HepG2 (cell line): ENCODE results near the gene OR2C1. TPM values are rescaled to one million over a fixed set of nuclear protein-coding genes. Genes with fewer than 3 reads are reported as not detected.

Experiments
- ATAC-seq: fragments of 200-7000 bp; cut with Tn5 transposase; 3 replicates; pipeline ENCODE4 v1.9.1; 2020; ENCODE audit warnings: mild to moderate bottlenecking, moderate library complexity
- BruUV-seq: library from RNA; stranded (reverse); fragments of 400-500 nt; replicated peaks from 2 replicates; lab custom pipeline; 2021; lab: Mats Ljungman, UMichigan
- CTCF ChIA-PET: fragments of 300-600 bp; formaldehyde crosslinking; extraction: SDS; loops from one replicate; lab custom pipeline; 2021; ENCODE audit warnings: low total read pairs, inconsistent platforms, low intra/inter-chr PET ratio; lab: Yijun Ruan, JAX
- POLR2A ChIA-PET: fragments of 350-600 bp; sonication (Branson Sonifier 250); formaldehyde crosslinking; loops from one replicate; lab custom pipeline; 2020; ENCODE audit warnings: antibody characterized with exemption, inconsistent platforms; lab: Yijun Ruan, JAX
- DNase-seq: peaks from one replicate; pipeline ENCODE4 v3.0.0-alpha.2; 2015; ENCODE audit warnings: low spot score
- FAIRE-seq: peaks from 3 replicates; lab custom pipeline; 2011; peaks lifted over from hg19 to GRCh38; lab: Jason Lieb, UNC
- H2AFZ ChIP-seq: one replicate; pipeline ENCODE4 v1.6.1; 2011; ENCODE audit warnings: low read length, inconsistent platforms
- H3K27ac ChIP-seq: fragments of 300-600 bp; 3 replicates; pipeline ENCODE4 v1.8.0; 2011; ENCODE audit warnings: mixed run types, mild to moderate bottlenecking, mixed read lengths, low read length, inconsistent platforms; ENCODE audit not compliant: insufficient read depth; ENCODE audit errors: extremely low read length
- H3K27me3 ChIP-seq, 2 experiments: fragments of 200-600 bp in 1 of 2; 2 replicates in 1 of 2; 3 replicates in 1 of 2; pipeline versions ENCODE4 v1.6.0 to v1.8.0; 2011; ENCODE audit warnings: low read length in 2 of 2, mild to moderate bottlenecking in 2 of 2, moderate library complexity in 2 of 2, inconsistent platforms in 1 of 2; ENCODE audit not compliant: insufficient read depth in 2 of 2, control insufficient read depth in 1 of 2
- H3K36me3 ChIP-seq, 2 experiments: fragments of 200-600 bp in 1 of 2; replicated peaks in 1 of 2; 2 replicates in 1 of 2; 3 replicates in 1 of 2; pipeline versions ENCODE4 v1.5.1 to v1.8.0; 2011; ENCODE audit warnings: low read length in 2 of 2, inconsistent platforms in 1 of 2; ENCODE audit not compliant: insufficient read depth in 2 of 2, control insufficient read depth in 1 of 2
- H3K4me1 ChIP-seq: 2 replicates; pipeline ENCODE4 v1.5.1; 2012; ENCODE audit warnings: low read length, inconsistent platforms; ENCODE audit not compliant: insufficient read depth
- H3K4me2 ChIP-seq: 2 replicates; pipeline ENCODE4 v1.6.0; 2011; ENCODE audit warnings: low read depth, low read length, inconsistent platforms
- H3K4me3 ChIP-seq, 3 experiments: fragments of 200-600 bp in 1 of 3; sonication (generic), shearing (Covaris generic) in 1 of 3; replicated peaks in 1 of 3; 2 replicates each; pipeline ENCODE4 v1.5.1; 2011 to 2016; ENCODE audit warnings: low read length in 3 of 3, inconsistent platforms in 2 of 3, low read depth in 2 of 3, mild to moderate bottlenecking in 2 of 3, control low read depth in 1 of 3, mixed read lengths in 1 of 3; ENCODE audit not compliant: insufficient read depth in 1 of 3
- H3K79me2 ChIP-seq: one replicate; pipeline ENCODE4 v1.6.1; 2011; ENCODE audit warnings: low read length, inconsistent platforms; ENCODE audit not compliant: insufficient read depth
- H3K9ac ChIP-seq: 2 replicates; pipeline ENCODE4 v1.6.0; 2011; ENCODE audit warnings: mild to moderate bottlenecking, low read depth, low read length, inconsistent platforms; ENCODE audit not compliant: insufficient read depth
- H3K9me3 ChIP-seq: 2 replicates; pipeline ENCODE4 v1.5.1; 2012; ENCODE audit warnings: mild to moderate bottlenecking, low read length
- H4K20me1 ChIP-seq: 2 replicates; pipeline ENCODE4 v1.6.0; 2011; ENCODE audit warnings: inconsistent platforms, mild to moderate bottlenecking, low read length, moderate library complexity; ENCODE audit not compliant: insufficient read depth
- FOXO4 ChIP-seq: sonication (generic); formaldehyde crosslinking; conservative IDR thresholded peaks from 2 replicates; pipeline ENCODE4 v1.8.1; 2023; ENCODE audit warnings: missing genetic modification reagents
- MAFG ChIP-seq: sonication (generic); formaldehyde crosslinking; IDR thresholded peaks from 2 replicates; pipeline ENCODE4 v1.5.1; 2020; ENCODE audit warnings: mild to moderate bottlenecking, missing genetic modification reagents
- MTERF4 ChIP-seq: sonication (generic); formaldehyde crosslinking; IDR thresholded peaks from 2 replicates; pipeline ENCODE4 v1.8.0; 2023; ENCODE audit warnings: mild to moderate bottlenecking, missing genetic modification reagents
- NFKB2 ChIP-seq: sonication (generic); formaldehyde crosslinking; IDR thresholded peaks from 2 replicates; pipeline ENCODE4 v1.4.0; 2020; ENCODE audit warnings: missing genetic modification reagents, borderline replicate concordance
- NFKBIZ ChIP-seq: IDR thresholded peaks from 2 replicates; pipeline ENCODE4 v1.6.1; 2018; ENCODE audit warnings: missing genetic modification reagents, missing compliant biosample characterization
- NKX3-1 ChIP-seq: sonication (generic); formaldehyde crosslinking; IDR thresholded peaks from 2 replicates; pipeline ENCODE4 v1.5.0; 2020; ENCODE audit warnings: missing genetic modification reagents
- SNAI1 ChIP-seq: sonication (generic); formaldehyde crosslinking; IDR thresholded peaks from 2 replicates; pipeline ENCODE4 v1.5.0; 2020; ENCODE audit warnings: mild to moderate bottlenecking, missing genetic modification reagents, borderline replicate concordance
- ZBTB26 ChIP-seq: IDR thresholded peaks from 2 replicates; pipeline ENCODE4 v1.6.1; 2016; ENCODE audit warnings: missing compliant biosample characterization, missing genetic modification reagents, borderline replicate concordance
- ZFAT ChIP-seq: sonication (generic); formaldehyde crosslinking; conservative IDR thresholded peaks from 2 replicates; pipeline ENCODE4 v1.8.1; 2023; ENCODE audit warnings: missing genetic modification reagents, inconsistent platforms
- ZNF83 ChIP-seq: sonication (generic); formaldehyde crosslinking; IDR thresholded peaks from 2 replicates; pipeline ENCODE4 v1.4.0; 2020; ENCODE audit warnings: missing genetic modification reagents, mild to moderate bottlenecking, borderline replicate concordance
- WGBS: methylation state at CpG from one replicate; pipeline ENCODE4 v1.1.6; 2017; ENCODE audit warnings: low lambda C conversion rate; 5-methylcytosine and 5-hydroxymethylcytosine counted together
- in situ Hi-C: cut with HindIII; loops from 2 replicates; pipeline ENCODE4 v1.10.0; 2017; ENCODE audit warnings: low pct_unique_long_range_greater_than_20kb; ENCODE audit not compliant: extremely low pct_ligation_motif_present
- intact Hi-C: fragments of 100-400 bp; cut with micrococcal nuclease; formaldehyde crosslinking; loops from one replicate; pipeline ENCODE4 v1.10.0; 2022; ENCODE audit not compliant: unreplicated experiment
- polyA plus RNA-seq, 8 experiments: library from polyadenylated mRNA; depleted of rRNA in 3 of 8; stranded (reverse) in 7 of 8; unstranded in 1 of 8; fragments of >200 nt; fragmentation: Illumina TruSeq in 4 of 8; extraction: Trizol in 4 of 8; gene quantifications; 2 replicates each; pipeline versions ENCODE4 v1.2.1 to v1.2.3, GENCODE V29; 2011 to 2016; ENCODE audit warnings: low read depth in 4 of 8, missing spikeins in 1 of 8, mixed read lengths in 1 of 8; ENCODE audit not compliant: insufficient read depth in 1 of 8
- total RNA-seq, 5 experiments: library from RNA; depleted of rRNA; stranded (reverse); fragments of >200 nt; fragmentation: Illumina TruSeq; extraction: Trizol; gene quantifications; 2 replicates each; pipeline ENCODE4 v1.2.3, GENCODE V29; 2016; ENCODE audit warnings: low read depth in 1 of 5

Gene OR2C1
- total and polyA plus RNA-seq, 2 of the 13 experiments (the other 11 are each of a cell fraction or from before 2014, with no cell fraction given) = not detected

GRCh38 chr16:3349175-3349574 is 6.5 kb upstream of the OR2C1 start:
- H3K4me2 ChIP-seq = no peak overlapping the region
- H3K9me3 ChIP-seq = no peaks in the 10 kb centered on the region
- H3K4me3 ChIP-seq = no peak overlapping the region
- 54% methylated on average over 13 of the region's 13 CpGs for WGBS
- BruUV-seq = no TSS peak
- no peak overlapping the region for H3K27ac ChIP-seq
- no peaks in the 10 kb centered on the region for H3K36me3 ChIP-seq
- CTCF ChIA-PET = no interaction called here
- POLR2A ChIA-PET = no interaction called here
- peaks cover 0 to 8% of the 10 kb centered on the region in 2 experiments; a peak in 2 of 5 replicates for H3K27me3 ChIP-seq
- ATAC-seq (no peak), FAIRE-seq (no peak), DNase-seq (no peak)
- H3K4me1 ChIP-seq = no peaks in the 10 kb centered on the region
- in situ Hi-C loops = no loop called here
- no peak overlapping the region for H2AFZ ChIP-seq
- intact Hi-C loops = no loop called here
- H3K9ac ChIP-seq = no peak overlapping the region
- H4K20me1 ChIP-seq = no peaks in the 10 kb centered on the region
- TF ChIP-seq FOXO4 (CRISPR knock-in tag) (no peak), ZFAT (CRISPR knock-in tag) (no peak), ZBTB26 (CRISPR knock-in tag) (no peak), NFKBIZ (no peak), MAFG (CRISPR knock-in tag) (no peak), ZNF83 (CRISPR knock-in tag) (no peak), SNAI1 (no peak), NKX3-1 (CRISPR knock-in tag) (no peak), MTERF4 (CRISPR knock-in tag) (no peak), NFKB2 (CRISPR knock-in tag) (no peak)
- TF ChIP-seq, all 625 proteins: peak for 0
- no peaks in the 10 kb centered on the region for H3K79me2 ChIP-seq
